GM18507 (cell line): ENCODE measurements around the gene DGKD.

ENCODE experiments used
- DNase-seq: peaks from one replicate; pipeline ENCODE4 v3.0.0; 2011; ENCODE audit warnings: low read depth; ENCODE audit not compliant: insufficient read length; ENCODE audit errors: extremely low spot score
- FAIRE-seq: peaks from 2 replicates; lab custom pipeline; 2011; peaks lifted over from hg19 to GRCh38; lab: Jason Lieb, UNC

The DGKD gene

DNA sequence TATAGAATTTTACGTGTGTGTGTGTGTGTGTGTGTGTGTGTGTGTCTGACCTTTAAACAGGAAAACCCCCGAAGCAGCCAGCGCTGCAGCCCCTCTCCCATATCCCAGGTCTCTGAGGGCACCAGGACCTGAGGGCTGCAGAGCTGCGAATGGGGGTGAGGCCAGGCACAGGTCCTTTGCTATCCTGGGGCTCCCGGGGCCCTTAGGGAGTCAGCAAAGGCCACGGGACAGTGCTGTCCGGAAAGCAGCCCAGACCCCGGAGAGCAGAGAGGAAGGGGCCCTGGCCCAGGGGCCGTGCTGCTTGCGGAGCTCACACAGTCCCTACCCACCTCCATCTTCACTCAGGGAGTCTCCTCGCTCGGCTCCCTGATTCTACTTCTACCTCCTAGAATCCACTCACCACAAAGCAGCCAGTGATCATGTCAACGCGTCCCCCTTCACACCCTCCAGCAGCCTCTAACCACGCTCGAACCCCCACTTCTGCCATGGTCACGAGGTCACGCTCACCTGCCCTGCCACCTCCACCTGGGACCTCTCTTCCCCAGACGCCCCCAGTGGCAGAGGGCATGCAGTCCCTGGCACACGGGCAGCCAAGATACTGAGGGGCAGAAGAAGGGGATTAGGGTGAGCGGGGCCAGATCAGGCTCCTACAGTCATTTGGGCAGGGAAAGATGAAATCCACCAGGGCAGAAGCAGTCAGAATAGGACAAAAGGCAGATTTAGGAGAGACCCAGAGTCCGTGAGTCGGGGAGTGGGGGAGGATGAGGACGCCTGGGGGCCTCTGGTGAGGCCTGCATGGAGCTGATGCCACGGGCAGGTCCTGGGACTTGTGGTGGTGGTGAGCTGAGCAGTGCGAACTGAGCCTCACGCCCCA is 125.6 kb downstream of the DGKD start:
- no peak for FAIRE-seq

GRCh38 chr2:233480490-233481202 is 126.4 kb downstream of the DGKD start:
- DNase-seq (no peak), FAIRE-seq (no peak)

More for the DNA sequence above, 125.6 kb downstream of the DGKD start:
- DNase-seq: no peak

DNA sequence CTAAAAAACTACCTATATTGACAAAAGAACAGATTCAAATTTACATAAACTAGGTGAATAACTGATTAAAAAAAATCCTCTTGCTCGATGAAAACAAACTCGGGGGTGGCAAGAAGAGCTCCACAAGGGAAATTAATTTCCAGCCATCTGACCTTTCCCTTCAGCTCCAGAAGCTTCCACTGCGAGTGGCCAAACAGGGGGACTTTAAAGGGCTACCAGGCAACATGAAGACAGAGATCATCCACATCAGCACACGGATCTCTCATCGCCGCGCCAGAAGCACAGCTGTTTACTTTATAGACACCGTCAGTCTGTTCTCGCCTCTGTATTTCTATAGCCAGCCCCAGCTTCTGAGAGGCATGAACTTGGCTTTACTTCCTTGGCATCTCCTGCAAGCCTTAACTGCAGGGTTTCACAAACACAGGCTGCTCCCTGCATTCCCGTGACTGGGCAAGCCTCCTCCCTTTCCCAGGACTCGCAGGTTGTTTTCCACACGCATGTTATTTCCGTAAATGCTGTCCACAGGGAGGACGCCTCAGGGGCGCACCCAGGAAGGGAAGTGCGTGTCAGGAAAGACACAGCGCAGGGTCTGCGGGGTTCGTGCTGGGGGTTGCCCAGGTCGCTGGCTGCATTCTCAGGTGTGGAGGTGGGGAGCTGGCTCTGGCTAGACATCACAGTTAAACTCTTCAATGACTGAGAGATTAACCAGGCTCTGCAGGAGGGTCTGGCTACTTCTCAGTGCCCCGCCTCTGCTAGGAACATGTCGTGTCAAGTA is 127.3 kb downstream of the DGKD start:
- DNase-seq (no peak), FAIRE-seq (no peak)

- no peak for FAIRE-seq
Measured at GRCh38 chr2:233482616-233483015, 128.3 kb downstream of the DGKD start.

DNA sequence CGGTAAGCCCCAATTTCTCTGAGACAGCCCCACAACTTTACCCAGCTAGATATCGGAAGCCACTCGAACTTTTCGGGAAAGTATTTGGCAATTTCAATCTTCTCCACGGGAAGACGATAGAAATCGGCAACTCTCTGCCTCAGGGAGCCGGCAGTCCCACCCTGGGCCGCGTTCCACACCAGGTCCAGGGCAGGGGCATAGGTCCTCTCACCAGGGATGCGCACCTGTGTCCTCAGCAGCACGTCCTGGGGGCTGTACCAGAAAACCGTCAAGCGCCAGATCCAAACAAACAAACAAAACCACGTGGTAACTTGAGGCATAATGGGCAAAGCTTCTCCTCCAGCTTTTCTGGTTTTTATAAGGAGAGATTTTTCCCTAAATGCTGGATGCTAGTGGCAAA is 131.4 kb downstream of the DGKD start:
- DNase-seq: no peak
- no peak for FAIRE-seq

More at GRCh38 chr2:233482616-233483015, 128.3 kb downstream of the DGKD start:
- DNase-seq: no peak

GRCh38 chr2:233486357-233486756 is 132.1 kb downstream of the DGKD start:
- no peak for DNase-seq

DNA sequence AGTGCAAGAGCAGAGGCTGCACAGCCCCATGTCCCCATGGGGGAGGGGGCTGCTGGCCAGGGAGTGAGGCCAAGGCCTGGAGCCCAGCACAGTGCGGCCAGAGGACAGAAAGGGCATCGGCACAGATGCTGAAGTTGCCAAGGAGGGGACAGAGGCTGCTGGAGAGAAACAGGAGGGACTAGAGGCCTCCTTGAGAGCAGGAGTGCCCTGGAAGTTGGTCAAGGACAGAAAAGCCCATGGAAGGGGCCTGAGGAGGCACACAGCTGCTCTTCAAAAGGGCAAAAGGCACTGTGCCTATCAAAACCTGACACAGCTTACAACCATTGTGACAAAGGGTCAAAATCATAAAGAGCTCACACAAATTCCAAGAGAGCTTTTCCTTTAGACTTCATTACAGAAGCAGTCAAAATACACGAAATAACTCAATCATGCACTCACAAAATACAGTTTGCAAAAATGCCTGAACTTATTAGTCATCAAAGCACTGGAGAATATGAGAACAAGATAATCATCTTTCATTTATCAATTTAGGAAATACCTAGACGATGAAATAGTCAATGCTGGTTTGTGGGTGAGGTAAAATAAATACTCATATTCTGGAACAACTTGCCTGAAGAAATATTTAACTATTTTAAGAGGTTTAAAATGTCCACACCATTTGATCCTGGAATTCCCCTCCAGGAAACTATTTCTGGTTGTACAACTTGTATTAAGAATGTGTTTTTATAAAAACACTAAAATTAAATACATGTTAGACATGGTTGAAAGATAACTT is 132.7 kb downstream of the DGKD start:
- FAIRE-seq: no peak

More at GRCh38 chr2:233486357-233486756, 132.1 kb downstream of the DGKD start:
- no peak for FAIRE-seq

DNA sequence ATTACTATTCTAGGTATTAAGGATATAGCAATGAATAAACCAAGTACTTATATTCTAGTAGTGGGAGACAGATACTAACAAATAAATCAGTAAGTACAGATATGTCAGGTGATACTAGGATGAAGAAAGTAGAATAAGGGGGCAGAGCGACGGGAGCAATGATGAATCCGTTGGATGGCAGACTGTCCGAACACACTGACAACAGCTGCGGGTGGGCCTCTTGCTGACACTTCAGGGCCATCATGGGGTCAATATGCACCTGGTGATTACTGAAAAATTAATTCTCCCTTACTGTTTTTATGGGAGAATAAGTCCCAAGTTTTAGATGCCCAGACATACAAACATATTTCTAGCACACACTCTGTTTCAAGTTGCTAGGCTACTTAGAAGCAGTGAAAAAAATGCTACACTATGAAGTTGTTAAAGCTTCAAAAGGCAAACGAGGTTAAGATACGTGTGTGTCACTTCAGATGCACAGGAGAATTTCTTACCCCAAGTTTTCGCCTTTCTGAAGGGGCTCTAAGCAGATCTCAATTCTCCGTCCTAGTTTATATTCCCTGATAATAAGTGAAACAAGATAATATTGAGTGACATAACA is 133.6 kb downstream of the DGKD start:
- DNase-seq (no peak), FAIRE-seq (no peak)

More for the DNA sequence above, 132.7 kb downstream of the DGKD start:
- no peak for DNase-seq

DNA sequence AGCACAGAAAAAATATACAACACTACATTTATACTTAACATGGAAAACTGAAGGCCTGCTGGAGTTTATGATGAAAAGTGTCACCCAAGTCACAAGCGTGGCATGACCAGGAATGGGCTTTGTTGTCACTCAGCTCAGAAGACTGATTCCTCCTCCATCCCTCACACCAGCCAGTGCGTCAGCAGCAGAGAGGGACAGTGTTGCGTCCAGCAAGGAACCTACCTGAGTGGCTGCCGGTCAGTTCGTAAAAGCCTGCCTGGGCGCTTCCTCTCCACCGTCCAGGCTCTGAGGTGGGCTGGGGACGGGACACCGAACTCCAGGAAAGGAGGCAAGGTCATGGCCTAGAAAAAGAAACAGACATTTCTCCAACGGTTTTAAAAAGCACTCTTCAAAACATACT is 134.8 kb downstream of the DGKD start:
- DNase-seq: no peak
- no peak for FAIRE-seq

DNA sequence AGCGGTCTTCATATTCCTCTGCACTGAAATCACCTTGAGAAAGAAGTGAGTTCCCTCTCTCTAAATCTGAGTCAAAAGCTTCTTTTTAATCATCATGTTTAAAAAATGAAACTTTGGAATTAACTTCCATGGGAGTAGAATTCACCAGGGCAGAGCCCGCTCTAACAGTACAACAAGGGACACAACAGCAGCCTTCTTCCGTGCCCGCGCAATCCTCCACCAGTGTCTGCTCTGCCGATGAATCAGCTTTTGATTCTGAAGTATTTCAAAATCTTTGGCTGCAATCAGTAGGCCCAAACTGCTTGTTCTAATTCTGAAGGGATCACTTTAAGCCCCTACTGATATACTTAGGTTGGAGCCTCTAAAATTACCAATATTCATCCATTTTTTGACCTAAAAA is 135.4 kb downstream of the DGKD start:
- no peak for FAIRE-seq
- no peak for DNase-seq

DNA sequence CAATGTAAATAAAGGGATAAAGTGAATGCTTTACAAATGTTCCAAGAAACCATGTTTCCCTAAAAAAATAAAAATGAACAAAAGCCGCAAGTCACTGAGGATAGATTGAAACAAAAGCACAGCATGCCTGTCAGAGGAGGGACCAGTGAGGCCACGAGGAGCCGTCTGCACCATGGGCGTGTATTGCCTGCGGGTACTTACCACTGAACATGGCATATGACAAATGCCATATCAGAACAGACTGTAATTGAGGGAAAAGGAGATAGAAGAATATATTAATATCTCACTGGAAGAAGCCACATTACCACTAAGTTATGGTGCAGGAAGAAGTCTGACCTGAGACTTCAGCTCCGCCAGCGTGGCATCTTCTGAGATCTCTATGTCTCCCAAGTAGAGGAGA is 136.5 kb downstream of the DGKD start:
- FAIRE-seq (no peak), DNase-seq (no peak)

GRCh38 chr2:233491326-233491725 is 137.0 kb downstream of the DGKD start:
- no peak for DNase-seq
- no peak for FAIRE-seq

GRCh38 chr2:233492078-233492477 is 137.8 kb downstream of the DGKD start:
- FAIRE-seq: no peak
- no peak for DNase-seq

DNA sequence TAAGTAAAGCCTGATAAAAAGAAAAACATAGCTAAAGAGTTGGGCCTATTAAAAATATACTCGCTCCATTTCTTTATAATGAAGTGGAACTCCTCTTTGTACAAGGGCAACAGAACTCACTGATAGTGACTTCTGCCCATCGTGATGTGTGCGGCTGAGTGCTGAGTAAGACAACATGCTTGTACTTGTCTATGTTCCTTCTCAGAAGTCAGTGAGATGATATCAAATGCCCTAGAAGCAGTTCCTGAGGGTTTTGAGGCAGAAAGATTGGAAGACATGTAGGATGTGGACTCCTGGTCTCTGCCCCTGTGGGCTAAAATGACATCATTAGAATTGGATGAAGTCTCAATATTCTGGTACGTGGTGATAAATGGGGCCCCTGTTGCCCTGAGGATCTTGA is 138.5 kb downstream of the DGKD start:
- FAIRE-seq: no peak
- no peak for DNase-seq

- no peak for DNase-seq
- no peak for FAIRE-seq
Measured at GRCh38 chr2:233495503-233496496, 141.5 kb downstream of the DGKD start.

DNA sequence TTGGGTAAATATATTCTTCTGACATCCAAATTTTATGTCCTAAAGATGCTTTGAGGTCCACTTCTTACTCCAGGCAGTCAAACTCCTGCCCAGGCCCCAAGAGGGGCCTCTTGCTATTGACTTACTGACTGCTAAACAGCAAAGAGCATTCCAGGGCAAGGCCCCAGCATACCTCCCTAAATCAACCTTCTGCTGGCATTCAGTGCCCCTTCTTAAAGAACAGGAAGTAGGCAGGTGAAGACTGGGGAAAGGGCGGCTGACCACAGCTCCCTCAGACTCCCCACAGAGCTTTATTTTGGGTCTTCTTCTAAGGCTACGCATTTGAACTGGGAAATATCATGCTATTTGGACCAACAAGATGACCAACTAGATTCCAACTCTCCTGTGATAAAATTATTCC is 143.4 kb downstream of the DGKD start:
- DNase-seq (no peak), FAIRE-seq (no peak)

GRCh38 chr2:233498126-233498525 is 143.8 kb downstream of the DGKD start:
- FAIRE-seq (no peak), DNase-seq (no peak)

GRCh38 chr2:233499928-233500327 is 145.6 kb downstream of the DGKD start:
- DNase-seq: no peak
- FAIRE-seq: peak; percentile 46
